Prostate gland (tissue), 2 donors: ENCODE data around the gene RNF138.

ENCODE experiments used
- CTCF ChIP-seq, 4 experiments: fragments of 200-600 bp in 2 of 4; fragments of 450-650 bp in 2 of 4; sonication (generic) in 2 of 4; IDR thresholded peaks; 1 replicate in 3 of 4; 2 replicates in 1 of 4; pipeline ENCODE4 v1.5.1; 2016 to 2019; ENCODE audit warnings: antibody characterized with exemption in 4 of 4, mild to moderate bottlenecking in 2 of 4, moderate library complexity in 2 of 4
- POLR2AphosphoS5 ChIP-seq: sonication (generic); formaldehyde crosslinking; IDR thresholded peaks from one replicate; pipeline ENCODE4 v1.6.1; 2017; ENCODE audit warnings: antibody characterized with exemption

GRCh38 chr18:32175265-32175664 lies 83.6 kb downstream of the RNF138 start:
- TF ChIP-seq CTCF (IDR thresholded peaks at IDR 0.05), result no peak
- TF ChIP-seq POLR2AphosphoS5, result no peak
